Renal cortical epithelial cell (primary cell): Measurements from ENCODE around the gene PSMC1. TPM values are rescaled to one million over a fixed set of nuclear protein-coding genes. Genes with fewer than 3 reads are reported as not detected.
A peak's percentile ranks its signal among the peaks of the same experiment; 100 is the strongest.

Source experiments
- DNase-seq: peaks from one replicate; pipeline ENCODE4 v3.0.0-alpha.2; 2011; ENCODE audit warnings: low read depth
- total RNA-seq: library from RNA; depleted of rRNA; stranded (reverse); fragments of >200 nt; gene quantifications from 2 replicates; pipeline ENCODE4 v1.2.3, GENCODE V29; 2014

Gene PSMC1
- total RNA-seq, 1 donor from 2014 or later: 180 TPM

GRCh38 chr14:90276646-90277367 is 20.5 kb downstream of the PSMC1 start:
- DNase-seq: no peak

DNA sequence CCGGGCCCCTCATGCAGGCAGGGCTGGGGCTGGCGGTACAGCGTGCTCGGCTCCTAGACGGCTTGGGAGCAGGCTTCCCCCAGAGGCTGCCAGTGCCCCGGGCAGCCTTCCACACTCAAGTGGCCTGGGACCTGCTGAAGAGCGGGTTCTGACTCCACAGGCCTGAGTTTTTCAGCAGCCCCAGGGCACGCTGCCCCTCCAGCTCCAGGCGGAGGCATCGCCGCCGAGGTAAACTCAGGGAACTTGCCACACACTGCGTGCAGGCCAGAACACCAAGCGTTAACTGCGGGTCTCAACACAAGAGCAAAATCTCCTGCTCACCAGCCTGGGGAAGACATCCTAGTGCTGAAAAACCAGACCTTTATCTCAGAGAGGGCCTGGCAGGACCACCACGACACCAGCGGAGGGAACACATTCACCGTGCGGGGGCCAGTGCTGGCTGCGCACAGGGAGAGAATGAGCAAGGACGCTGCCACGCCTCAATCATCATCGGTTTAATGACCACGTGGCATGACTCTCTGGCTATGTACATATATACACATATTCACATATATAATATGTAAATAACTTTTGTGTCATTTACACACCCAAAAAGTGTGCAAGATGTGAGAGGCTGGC is 21.3 kb downstream of the PSMC1 start:
- no peak for DNase-seq

- DNase-seq: no peak
Observed at GRCh38 chr14:90278199-90279175, 22.1 kb downstream of the PSMC1 start.

- DNase-seq: no peak
Observed at GRCh38 chr14:90280096-90280495, 23.7 kb downstream of the PSMC1 start.

GRCh38 chr14:90281261-90281660 is 24.9 kb downstream of the PSMC1 start:
- peak; percentile 76 for DNase-seq

DNA sequence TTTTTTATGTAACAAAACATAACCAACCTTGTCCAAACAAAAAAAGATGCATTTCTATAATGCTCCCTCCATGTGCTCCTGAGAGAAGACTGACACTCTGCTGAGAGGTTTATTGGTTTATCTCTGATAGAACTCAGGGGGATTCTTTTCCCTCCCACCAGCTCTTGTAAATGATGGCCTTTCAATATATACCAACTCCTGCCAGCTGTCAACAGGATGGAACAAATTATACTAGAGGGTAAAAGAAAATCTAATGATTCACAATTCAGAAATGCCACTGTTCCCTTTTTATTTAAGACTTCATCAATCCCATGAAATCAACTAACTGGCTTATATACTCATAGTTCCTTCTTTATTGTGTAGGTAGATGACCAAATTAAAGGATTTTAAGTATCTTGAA is 25.4 kb downstream of the PSMC1 start:
- DNase-seq: no peak

DNA sequence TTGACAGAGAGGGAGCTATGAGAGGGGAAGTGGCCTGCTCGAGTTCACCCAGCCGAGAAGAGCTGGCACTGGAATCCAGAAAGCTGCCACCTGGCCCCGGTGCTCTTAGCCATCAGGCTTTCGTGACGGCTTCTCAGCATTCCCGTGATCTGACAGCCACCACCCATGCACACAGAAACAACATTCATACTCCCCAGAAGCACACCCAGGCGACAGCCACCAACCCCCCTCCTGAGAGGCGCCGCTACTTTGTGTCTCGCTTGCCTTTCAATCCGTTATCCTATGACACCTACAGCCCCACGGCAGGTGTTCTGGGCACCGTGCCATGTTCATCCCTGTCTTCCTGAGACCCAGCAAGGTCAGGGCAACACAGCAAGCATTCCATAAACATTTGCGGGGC is 31.4 kb downstream of the PSMC1 start:
- DNase-seq: no peak

- no peak for DNase-seq
Observed at GRCh38 chr14:90288651-90289355, 32.5 kb downstream of the PSMC1 start.

DNA sequence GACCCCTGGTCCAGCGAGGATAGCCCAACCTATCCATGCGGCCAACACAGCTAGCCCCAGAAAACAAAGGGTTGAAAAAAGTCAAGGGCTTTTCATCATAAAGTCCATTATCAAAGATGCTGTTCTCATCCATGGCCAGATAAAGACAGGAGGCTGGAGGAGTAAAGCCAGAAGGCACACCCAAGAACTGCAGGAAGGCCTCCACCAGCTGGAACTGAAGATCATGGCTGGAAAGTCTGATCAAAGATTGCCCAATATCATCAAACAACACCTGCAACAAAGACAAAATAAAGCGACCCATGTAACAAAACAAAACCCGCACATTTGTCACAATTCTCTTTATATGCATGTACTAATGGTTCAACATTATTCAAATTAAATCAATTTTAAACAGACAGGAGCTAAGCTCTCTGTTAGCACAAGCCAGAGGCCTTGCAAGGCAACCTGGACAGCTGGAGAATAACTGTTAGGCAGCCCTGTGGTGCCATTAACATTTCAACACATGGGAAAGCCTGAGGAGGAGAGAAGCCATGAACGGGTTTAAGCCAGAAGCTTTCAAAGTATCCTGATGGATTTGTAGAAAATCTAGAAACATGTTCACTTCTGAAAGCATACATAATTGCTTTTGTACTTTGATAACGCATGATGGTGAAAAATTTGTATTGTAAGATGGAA is 34.1 kb downstream of the PSMC1 start:
- DNase-seq: no peak

GRCh38 chr14:90291699-90292098 is 35.3 kb downstream of the PSMC1 start:
- DNase-seq: no peak

DNA sequence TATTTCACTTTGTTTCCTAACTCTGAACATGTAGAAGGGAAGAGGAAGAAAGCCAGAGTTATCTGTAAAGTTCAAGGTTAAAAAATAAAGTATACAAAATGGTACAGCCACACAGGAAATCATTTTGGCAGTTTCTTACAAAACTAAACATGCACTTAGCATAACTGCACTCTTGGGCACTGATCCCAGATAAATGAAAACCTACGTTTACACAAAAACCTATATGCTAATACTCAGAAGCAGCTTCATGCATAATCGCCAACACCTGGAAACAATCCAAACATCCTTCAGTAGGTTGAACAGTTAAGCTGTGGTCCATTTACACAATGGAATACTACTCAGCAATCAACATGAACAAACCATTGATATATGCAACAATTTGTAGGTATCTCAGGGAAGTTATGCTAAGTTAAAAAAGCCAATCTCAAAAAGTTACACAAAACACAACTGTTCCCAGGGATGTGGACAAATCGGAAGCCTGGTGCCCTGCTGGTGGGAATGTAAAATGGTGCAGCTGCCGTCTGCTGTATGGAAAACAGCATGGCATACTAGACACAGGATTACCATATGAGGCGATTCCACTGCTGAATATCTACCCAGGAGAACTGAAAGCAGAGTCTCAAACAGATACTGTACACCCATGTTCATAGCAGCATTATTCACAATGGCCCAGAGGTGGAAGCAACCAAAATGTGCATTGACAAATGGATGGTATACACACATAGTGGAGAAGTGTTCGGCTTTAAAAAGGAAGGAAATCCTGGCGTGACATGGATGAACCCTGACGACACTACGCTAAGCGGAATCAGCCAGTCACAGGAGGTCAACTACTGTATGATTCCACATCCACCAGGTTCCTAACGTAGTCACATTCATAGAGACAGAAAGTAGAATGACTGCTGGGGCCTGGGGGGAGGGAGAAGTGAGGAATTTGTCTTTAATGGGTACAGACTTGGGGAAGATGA is 37.7 kb downstream of the PSMC1 start:
- no peak for DNase-seq

GRCh38 chr14:90294872-90295271 is 38.5 kb downstream of the PSMC1 start:
- DNase-seq: no peak

DNA sequence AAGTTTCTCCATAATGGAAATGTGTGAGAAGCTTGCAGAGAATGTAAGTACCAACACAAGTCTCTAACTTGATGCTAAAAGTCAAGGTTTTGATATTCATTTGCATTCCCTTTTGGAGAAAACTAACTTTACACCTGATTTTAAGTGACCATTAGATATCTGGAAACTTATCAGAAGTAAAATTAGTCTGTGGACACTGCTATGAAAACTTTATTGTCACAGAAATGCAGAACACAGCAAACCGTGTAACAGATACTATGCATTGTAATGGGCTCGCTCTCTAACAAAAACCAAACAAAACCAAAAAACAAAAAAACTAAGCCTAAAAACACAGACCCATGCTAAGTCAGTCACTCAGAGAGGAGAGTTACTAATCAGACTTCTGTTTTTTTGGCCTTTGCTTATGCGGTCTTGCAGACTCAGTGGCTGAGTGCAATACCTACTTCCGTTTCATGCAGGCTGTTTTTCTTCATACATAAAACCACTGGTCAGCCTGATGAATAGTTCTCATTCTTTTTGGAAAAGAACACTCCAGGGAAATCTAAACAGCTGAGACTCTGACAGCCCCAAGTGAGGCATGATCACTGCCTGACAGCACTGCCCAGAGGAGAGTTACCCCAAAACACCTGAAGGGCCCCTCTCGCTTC is 39.6 kb downstream of the PSMC1 start:
- DNase-seq: no peak

GRCh38 chr14:90296641-90297040 is 40.3 kb downstream of the PSMC1 start:
- DNase-seq: no peak

DNA sequence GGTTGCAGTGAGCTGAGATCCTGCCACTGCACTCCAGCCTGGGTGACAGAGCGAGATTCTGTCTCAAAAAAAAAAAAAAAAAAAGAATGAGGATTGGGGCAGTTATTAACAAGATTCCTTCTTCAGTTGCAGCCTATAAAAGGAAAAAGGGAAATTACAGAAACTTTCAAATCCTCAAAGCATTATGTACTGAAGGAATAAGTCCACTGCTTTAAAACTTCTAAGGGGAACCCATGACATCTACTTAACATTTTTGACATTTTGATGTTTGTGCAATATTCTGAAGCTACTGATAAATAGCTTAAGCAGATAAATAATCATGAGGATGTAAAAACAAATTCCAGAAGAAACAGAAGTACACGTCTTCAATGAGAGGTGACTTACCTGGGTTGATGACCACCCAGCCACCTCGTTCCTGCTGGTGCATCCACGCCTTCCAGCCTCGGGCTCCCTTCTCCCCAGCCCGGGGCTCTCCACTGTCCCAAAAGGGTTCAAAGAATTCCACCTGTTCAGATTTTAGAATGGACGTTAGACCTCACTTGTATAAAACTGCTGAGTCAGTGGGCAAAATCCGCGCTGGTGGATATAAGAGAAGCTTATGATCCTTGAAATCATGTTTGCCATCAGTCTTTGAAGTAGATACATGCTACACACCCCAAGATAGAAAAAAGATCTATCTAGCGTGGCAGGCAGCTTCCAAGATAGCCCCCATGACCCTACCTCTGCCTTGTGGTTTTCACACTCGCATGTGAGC is 41.7 kb downstream of the PSMC1 start:
- DNase-seq: no peak

DNA sequence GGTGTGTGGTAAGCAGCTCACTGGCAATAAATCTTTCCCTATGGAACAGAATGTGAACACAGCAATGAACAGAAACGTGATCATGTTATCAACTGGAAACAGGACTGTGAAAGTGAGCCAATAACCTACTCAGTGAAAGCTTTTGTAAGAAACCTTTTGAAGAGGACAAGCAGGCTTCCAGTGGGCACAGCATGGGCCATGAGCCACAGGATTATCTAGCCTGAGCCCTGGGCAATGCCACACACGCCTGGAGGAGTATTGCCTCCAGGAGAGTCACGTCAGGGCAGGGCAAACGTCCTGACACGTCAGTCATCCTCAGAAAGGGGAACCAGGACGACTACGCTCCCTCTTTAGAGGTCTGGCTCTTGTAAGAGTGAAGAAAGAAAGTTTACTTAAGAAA is 43.1 kb downstream of the PSMC1 start:
- DNase-seq: no peak

- DNase-seq: no peak
Observed at GRCh38 chr14:90300611-90301047, 44.3 kb downstream of the PSMC1 start.

DNA sequence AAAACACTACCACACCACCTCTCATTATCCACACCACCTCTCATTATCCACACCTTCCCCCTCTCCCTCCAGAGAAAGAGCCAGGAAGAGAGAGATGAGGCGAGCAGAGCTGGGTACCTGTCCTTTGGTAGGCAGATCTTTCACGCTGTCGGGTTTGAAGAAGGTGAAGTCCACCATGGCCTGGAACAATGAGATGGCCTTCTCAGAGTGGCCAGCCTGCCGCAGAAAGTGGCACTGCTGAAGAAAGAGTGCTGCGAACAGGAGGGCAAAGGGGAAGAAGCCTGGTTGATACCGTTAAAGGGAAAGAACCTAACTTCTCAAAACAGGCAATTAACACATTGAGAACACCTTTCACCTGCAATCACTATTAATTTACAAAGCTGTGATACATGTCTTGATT is 44.8 kb downstream of the PSMC1 start:
- DNase-seq: no peak

- peak; percentile 76 for DNase-seq
Observed at GRCh38 chr14:90301668-90302090, 45.3 kb downstream of the PSMC1 start.
